ENCODE data around the gene VSTM4. TPM values are rescaled to one million over a fixed set of nuclear protein-coding genes. Genes with fewer than 3 reads are reported as not detected.

Gene VSTM4
- polyA plus RNA-seq, 4 donors: 14.2 to 18.9 (median 15.5) TPM

GRCh38 chr10:49076319-49076718 lies 39.0 kb downstream of the VSTM4 start:
- no peak for DNase-seq (ENCODE audit: low read depth in 4 of 4, low spot score in 3 of 4)

DNA sequence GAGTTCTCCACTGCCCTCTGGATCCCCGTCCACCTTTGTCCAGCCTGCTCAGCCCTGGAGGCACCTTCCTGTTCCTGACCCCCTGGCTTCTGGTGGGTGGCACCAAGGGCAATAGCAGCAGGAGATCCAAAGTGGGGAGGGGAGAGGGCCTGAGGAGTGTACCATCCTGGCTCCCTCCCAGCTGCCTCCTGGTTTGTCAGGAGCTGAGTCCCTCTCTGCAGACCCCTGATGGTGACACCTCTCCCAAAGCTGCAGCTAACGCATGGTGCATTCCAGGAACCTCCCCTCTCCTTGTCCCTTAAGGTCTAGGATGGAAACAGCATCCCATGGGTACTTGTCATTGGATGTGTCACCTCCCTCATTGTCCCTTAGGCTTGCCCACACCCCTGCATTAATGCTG lies 39.6 kb downstream of the VSTM4 start:
- no peak for DNase-seq (ENCODE audit: low read depth in 4 of 4, low spot score in 3 of 4)

DNA sequence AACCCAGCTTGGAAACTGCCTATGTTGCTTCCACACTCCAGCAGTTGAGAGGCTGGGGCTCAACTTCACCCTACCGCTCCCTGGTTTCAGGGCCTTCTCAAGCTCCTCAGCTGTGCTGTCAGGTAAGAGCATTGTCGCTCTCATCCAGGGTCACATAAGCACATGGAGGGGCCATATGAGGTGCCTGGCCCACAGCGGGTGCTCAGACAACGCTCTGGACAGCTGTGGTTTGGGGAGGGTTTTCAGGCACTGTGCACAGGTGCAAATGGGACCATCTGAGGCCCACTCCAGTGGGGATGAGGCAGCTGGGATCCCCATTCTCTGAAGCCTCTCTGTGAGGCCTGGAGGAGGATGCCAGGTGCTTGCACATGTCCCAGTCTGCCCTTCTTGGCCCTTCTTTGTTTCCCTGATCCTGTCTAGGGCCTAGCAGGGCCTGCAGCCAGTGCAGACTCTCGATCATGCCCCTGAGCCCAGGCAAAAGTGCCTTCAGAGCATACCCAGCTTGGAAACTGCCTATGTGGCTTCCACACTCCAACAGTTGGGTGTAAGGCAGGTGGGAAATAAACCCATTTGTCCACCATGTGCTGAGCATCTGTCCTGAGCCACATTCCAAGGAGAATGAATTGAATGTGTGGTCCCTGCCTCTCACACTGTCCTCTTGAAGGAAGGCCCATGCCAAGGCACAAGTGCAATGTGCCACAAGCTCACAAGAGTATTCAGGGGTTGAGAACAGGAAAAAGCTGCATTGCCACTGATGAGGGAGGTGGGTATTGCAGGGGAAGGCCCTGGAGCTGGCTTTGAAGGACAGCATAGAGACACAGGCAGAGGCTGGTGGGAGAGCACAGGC lies 40.3 kb downstream of the VSTM4 start:
- DNase-seq (ENCODE audit: low read depth in 4 of 4, low spot score in 3 of 4): no peak

- no peak for DNase-seq (ENCODE audit: low read depth in 4 of 4, low spot score in 3 of 4)
Measured at GRCh38 chr10:49072166-49072885, 43.0 kb downstream of the VSTM4 start.

- no peak for DNase-seq (ENCODE audit: low read depth in 4 of 4, low spot score in 3 of 4)
Measured at GRCh38 chr10:49071160-49071761, 44.1 kb downstream of the VSTM4 start.

DNA sequence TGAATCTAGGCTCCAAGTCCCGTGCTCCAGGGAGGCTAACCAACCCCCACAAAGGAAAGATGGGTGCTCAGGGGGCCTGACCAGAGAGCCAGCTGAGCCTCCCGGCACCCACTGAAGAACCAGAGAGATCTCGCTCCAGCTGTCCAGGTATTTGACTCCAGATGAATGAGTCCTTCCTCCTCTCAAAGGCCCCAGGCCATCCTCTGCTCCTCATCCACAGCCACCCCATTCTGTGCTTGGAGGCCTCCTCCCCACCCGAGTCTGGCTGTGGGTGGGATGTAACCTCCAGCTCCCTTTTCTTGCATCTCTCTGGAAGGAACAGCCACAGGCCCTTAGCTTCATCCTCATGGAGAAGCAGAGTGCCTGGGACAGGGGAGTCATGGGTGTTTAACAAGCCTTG lies 44.6 kb downstream of the VSTM4 start:
- no peak for DNase-seq (ENCODE audit: low read depth in 4 of 4, low spot score in 3 of 4)

DNA sequence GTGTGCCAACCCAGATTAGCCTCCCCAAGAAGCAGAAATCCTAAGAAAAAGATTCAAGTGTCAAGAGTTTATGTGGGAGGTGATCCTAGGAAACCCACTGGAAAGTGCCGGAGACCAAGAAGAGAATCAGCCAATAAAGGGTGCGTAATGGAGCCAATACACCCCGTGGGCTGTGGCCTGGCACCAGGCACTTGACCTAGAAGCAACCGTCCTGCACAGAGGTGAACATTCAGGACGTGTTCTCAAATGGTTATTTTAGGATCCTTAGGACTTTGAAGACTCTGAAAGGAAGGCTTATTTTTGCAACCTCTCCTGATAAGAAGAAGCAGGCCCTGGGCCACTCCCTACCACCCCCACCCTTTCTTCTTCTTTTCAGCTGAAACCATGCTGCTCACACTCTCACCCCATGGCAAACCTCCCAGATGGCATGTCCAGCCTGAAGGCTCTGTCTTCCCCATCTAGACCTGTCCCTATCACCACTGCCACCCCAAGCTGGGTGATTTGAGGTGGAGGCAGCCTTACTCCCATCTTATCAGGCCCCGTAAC lies 46.6 kb downstream of the VSTM4 start:
- DNase-seq (ENCODE audit: low read depth in 4 of 4, low spot score in 3 of 4): no peak

- DNase-seq (ENCODE audit: low read depth in 4 of 4, low spot score in 3 of 4): no peak
Measured at GRCh38 chr10:49068209-49068608, 47.1 kb downstream of the VSTM4 start.

GRCh38 chr10:49066944-49067730 lies 48.2 kb downstream of the VSTM4 start:
- no peak for DNase-seq (ENCODE audit: low read depth in 4 of 4, low spot score in 3 of 4)

DNA sequence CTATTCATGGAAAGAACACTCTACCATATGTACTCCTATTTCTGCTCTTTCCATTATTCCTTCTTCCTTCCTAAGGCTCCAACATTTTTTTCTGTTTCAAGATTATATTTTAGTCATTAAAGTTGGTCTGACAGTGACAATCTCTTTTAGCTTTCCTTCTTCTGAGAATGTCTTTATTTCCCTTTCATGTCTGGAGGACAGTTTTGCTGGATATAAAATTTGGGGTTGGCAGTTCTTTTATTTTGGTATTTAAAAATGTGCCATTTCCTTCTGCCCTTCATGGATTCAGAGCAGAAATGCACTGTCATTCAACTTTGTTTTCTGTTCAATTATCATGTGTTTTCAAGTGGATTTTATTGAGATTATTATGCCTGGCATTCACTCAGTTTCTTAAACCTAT lies 53.1 kb downstream of the VSTM4 start:
- DNase-seq (ENCODE audit: low read depth in 4 of 4, low spot score in 3 of 4): no peak

GRCh38 chr10:49061667-49062066 lies 53.7 kb downstream of the VSTM4 start:
- no peak for DNase-seq (ENCODE audit: low read depth in 4 of 4, low spot score in 3 of 4)

GRCh38 chr10:49058463-49059255 lies 56.7 kb downstream of the VSTM4 start:
- DNase-seq (ENCODE audit: low read depth in 4 of 4, low spot score in 3 of 4): peak in 1 of 4 donors; percentile 20

DNA sequence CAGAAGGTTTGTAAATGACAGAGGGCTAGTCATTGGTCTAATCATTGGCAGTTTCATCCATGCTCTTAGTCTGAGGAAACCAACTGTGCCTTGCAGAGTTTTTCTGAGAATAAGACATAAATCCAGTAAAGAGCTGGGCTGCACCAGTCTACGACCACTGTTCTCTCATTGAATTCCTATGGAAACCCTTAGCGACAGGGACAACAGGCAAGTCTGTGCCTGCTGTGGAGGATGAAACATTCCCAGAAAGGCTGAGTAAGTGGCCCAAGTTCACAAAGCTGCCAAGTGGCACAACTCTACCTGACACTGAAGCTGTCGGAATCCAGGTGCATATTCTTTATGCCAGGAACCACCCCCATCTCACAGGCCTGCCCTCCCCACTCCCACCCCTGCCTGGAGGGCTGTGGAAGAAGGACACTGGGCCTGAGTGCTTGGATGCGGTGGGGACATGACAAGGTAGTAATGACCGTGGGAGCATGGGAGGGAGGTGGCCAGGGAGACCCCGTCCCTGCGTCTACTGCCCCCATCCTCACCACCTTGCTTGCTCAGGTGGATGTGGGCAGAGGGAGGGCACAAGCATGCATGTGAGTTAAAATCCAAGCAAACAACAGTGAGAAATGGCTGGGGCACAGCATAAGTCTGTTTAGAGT lies 58.0 kb downstream of the VSTM4 start:
- DNase-seq (ENCODE audit: low read depth in 4 of 4, low spot score in 3 of 4): no peak

- no peak for DNase-seq (ENCODE audit: low read depth in 4 of 4, low spot score in 3 of 4)
Measured at GRCh38 chr10:49056356-49056755, 59.0 kb downstream of the VSTM4 start.

GRCh38 chr10:49055221-49055849 lies 60.0 kb downstream of the VSTM4 start:
- DNase-seq (ENCODE audit: low read depth in 4 of 4, low spot score in 3 of 4): no peak

DNA sequence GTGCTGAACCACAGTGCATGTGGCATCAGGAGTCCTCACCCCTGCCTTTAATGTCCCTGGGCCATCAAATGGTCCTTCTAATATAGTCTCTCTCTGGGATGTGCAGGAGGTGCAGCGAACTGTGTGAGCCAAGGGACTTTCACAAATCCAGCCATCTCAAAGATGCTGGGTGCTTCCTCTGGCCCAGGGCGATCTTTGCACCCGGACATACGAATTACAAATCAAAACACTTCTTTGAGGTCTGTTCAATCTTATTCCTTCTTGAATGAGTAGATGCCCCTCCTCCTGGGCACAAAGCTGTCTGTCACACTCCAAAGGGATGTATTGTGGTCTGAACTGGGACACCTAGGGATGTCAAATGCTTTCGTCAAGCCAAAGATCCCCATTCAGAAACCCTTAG lies 60.6 kb downstream of the VSTM4 start:
- no peak for DNase-seq (ENCODE audit: low read depth in 4 of 4, low spot score in 3 of 4)

GRCh38 chr10:49053998-49054692 lies 61.2 kb downstream of the VSTM4 start:
- DNase-seq (ENCODE audit: low read depth in 4 of 4, low spot score in 3 of 4): no peak

Measured in right renal pelvis (tissue), 4 donors.